ENCODE data around the gene LYPD6B. TPM values are rescaled to one million over a fixed set of nuclear protein-coding genes. Genes with fewer than 3 reads are reported as not detected.

Gene LYPD6B
- total RNA-seq, 1 experiment from 2014 or later, result 6.1 TPM

DNA sequence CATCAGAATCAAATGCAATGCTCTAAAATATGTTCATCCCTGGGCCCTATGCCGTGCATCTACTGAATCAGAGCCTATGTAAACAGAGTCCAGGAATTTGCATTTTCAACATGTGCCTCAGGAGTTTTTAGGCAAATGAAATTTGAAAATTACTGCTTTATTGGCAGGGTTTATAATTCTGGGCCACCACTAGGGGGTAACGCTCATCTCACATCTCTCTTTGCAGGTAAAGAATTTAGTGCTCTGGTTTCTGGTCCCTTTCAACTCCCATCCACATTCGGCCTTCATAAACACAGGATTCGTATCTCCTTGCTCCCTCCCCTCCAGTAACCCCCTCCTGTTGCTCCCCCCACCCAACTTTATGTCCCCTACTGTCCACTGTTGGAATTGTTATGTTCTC lies 49.3 kb downstream of the LYPD6B start:
- H3K4me3 ChIP-seq (replicated peaks in 1 of 2; ENCODE audit: low read depth in 1 of 2, low read length in 2 of 2), result no peak overlapping the region
- ChIA-PET CTCF (interaction anchor here (0.6 kb wide), 1 partner anchor 50 kb away, joined by 3 read pairs; no protein-coding TSS in a partner anchor), POLR2A (no interaction called here), RAD21 (ENCODE audit: low non-redundant PET in 1 of 2, low total read pairs in 2 of 2, uncharacterized antibody in 2 of 2, unreplicated experiment in 2 of 2) (no interaction called here)
- DNase-seq (ENCODE audit: low read depth, low spot score) (no peak), ATAC-seq (peak; percentile 70)
- H3K9me2 ChIP-seq (ENCODE audit: insufficient read depth), result no peaks in the 10 kb centered on the region
- H4K20me1 ChIP-seq (ENCODE audit: insufficient read depth), result no peaks in the 10 kb centered on the region
- no peaks in the 10 kb centered on the region for H3K4me1 ChIP-seq (ENCODE audit: control insufficient read depth in 1 of 2, insufficient read depth in 2 of 2, low read length in 2 of 2)
- no peak overlapping the region for H2AFZ ChIP-seq (ENCODE audit: low read depth, low read length, poor library complexity, severe bottlenecking)
- H3K4me2 ChIP-seq (ENCODE audit: low read length), result no peak overlapping the region
- no peaks in the 10 kb centered on the region for H3K27me3 ChIP-seq (ENCODE audit: insufficient read depth, low read length)
- intact Hi-C loops (cut with micrococcal nuclease), result loop anchor here (5.0 kb wide), 1 partner anchor 225 kb away; no protein-coding TSS in a partner anchor
- TF ChIP-seq CEBPB (IDR thresholded peaks at IDR 0.05; ENCODE audit: low read depth) (no peak), ZFX (IDR thresholded peaks at IDR 0.05) (no peak), YY1 (IDR thresholded peaks at IDR 0.05; ENCODE audit: extremely low read depth, insufficient replicate concordance, low read depth, low read length) (no peak), TCF7L2 (IDR thresholded peaks at IDR 0.05; ENCODE audit: borderline replicate concordance, extremely low read depth, insufficient read depth, insufficient read length) (no peak), EZH2phosphoT487 (IDR thresholded peaks at IDR 0.05; ENCODE audit: borderline replicate concordance) (no peak), RAD21 (IDR thresholded peaks at IDR 0.05; ENCODE audit: low read depth) (peak; percentile 44; the same call in 1 of the 2 replicates), CTCF (IDR thresholded peaks at IDR 0.05 in 2 of 3, conservative IDR thresholded peaks at IDR 0.05 in 1 of 3; ENCODE audit: borderline replicate concordance in 1 of 3, insufficient read depth in 1 of 3, low read depth in 2 of 3, low read length in 2 of 3) (peak; percentile 30 to 69 (median 48); a peak in 5 of 6 replicates), MAX (IDR thresholded peaks at IDR 0.05) (no peak)
- no TSS peak for BruUV-seq (replicated peaks)
- no peaks in the 10 kb centered on the region for H3K79me2 ChIP-seq (ENCODE audit: insufficient read depth, low read length)
- H3K9ac ChIP-seq (ENCODE audit: low read length), result no peak overlapping the region
- H3K36me3 ChIP-seq (ENCODE audit: control insufficient read depth in 1 of 2, insufficient read depth in 2 of 2, low read length in 2 of 2), result no peaks in the 10 kb centered on the region
- H3K9me3 ChIP-seq (ENCODE audit: control insufficient read depth in 1 of 2, insufficient read depth in 1 of 2, low read depth in 1 of 2, low read length in 2 of 2), result no peaks in the 10 kb centered on the region
- no peak overlapping the region for H3K27ac ChIP-seq (ENCODE audit: low read depth, low read length)
